ENCODE measurements around the gene GBA3. TPM values are rescaled to one million over a fixed set of nuclear protein-coding genes. Genes with fewer than 3 reads are reported as not detected.

Gene GBA3
- polyA plus RNA-seq, 1 experiment = not detected

DNA sequence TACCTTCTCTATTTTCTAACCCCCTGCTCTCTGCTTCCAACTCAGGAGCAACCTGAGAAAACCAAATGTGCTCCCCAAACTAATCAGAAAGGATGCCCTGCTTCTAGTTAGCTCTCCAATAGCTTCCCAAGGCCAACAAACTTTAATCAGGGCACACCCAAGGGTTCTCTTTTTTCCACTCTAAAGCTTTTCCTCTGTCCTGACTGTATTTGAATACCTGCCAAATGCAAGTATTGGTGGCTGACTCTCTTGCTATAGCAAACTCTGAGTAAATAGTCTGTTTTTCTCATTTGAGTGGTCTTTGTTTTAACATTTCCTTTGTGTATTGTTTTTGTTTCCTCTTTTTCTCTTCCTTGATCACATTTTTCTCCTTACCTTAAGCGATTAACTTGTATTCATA is 52.5 kb downstream of the GBA3 start:
- POLR2A ChIA-PET = no interaction called here
- CTCF ChIA-PET = no interaction called here

DNA sequence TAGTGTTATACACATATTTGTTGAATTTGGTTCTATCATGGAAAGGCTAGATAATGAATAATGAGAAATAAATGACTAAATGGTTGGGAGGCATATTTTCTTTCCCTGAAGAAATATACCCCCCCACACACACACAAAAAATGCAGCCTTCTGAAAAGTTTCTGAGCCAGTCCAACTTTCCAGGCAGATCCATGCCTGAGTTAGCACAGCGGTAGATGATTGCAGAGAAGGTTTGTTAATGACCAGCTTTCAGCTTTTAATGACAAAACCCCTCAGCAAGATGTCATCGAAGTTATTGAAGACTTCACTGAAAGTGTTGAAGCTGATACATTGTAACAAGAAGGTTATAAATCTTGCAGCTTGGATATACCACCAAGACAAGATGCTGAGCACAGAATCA is 61.4 kb downstream of the GBA3 start:
- no peak for TF ChIP-seq CTCF (IDR thresholded peaks at IDR 0.05; ENCODE audit: low read depth, low read length)
- no peak overlapping the region for H3K4me3 ChIP-seq (ENCODE audit: low read depth, low read length)
- CTCF ChIA-PET = no interaction called here
- no peaks in the 10 kb centered on the region for H3K9me3 ChIP-seq (ENCODE audit: control insufficient read depth, insufficient read depth, low read length)
- DNase-seq (ENCODE audit: low read depth, low spot score) = no peak
- H3K27ac ChIP-seq (ENCODE audit: low read depth, low read length) = no peak overlapping the region
- POLR2A ChIA-PET = no interaction called here
- no peaks in the 10 kb centered on the region for H3K27me3 ChIP-seq (ENCODE audit: control insufficient read depth, insufficient read depth, low read length)

More for the DNA sequence above, 52.5 kb downstream of the GBA3 start:
- Histone ChIP-seq H3K27me3 (ENCODE audit: control insufficient read depth, insufficient read depth, low read length) (no peaks in the 10 kb centered on the region), H3K27ac (ENCODE audit: low read depth, low read length) (no peak overlapping the region), H3K4me3 (ENCODE audit: low read depth, low read length) (no peak overlapping the region), H3K9me3 (ENCODE audit: control insufficient read depth, insufficient read depth, low read length) (no peaks in the 10 kb centered on the region)
- no peak for TF ChIP-seq CTCF (IDR thresholded peaks at IDR 0.05; ENCODE audit: low read depth, low read length)
- no peak for DNase-seq (ENCODE audit: low read depth, low spot score)

DNA sequence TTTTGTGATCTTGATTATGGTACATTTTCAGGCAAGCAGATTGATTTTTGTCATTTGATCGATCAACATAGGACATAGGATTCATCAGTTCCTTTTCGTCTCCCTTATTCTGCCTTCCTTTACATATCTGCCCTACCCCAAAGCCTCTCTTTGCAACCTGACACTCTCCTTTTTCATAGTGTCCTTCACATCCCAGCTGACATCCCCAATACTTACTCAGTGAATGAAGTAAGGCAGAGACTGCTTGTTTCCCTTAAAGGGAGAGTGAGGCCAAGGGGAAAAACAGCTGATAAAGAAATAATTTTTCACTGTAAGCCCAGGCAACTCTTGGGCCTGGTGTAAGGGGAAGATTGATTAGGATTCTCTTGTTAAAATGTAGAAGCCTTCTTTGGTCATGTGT is 69.8 kb downstream of the GBA3 start:
- H3K27ac ChIP-seq (ENCODE audit: low read depth, low read length) = no peak overlapping the region
- H3K9me3 ChIP-seq (ENCODE audit: control insufficient read depth, insufficient read depth, low read length) = no peaks in the 10 kb centered on the region
- H3K4me3 ChIP-seq (ENCODE audit: low read depth, low read length) = no peak overlapping the region
- CTCF ChIA-PET = no interaction called here
- POLR2A ChIA-PET = no interaction called here
- DNase-seq (ENCODE audit: low read depth, low spot score) = no peak
- no peak for TF ChIP-seq CTCF (IDR thresholded peaks at IDR 0.05; ENCODE audit: low read depth, low read length)
- no peaks in the 10 kb centered on the region for H3K27me3 ChIP-seq (ENCODE audit: control insufficient read depth, insufficient read depth, low read length)

- ChIA-PET CTCF (no interaction called here), POLR2A (no interaction called here)
- Histone ChIP-seq H3K27ac (ENCODE audit: low read depth, low read length) (no peak overlapping the region), H3K9me3 (ENCODE audit: control insufficient read depth, insufficient read depth, low read length) (no peaks in the 10 kb centered on the region), H3K4me3 (ENCODE audit: low read depth, low read length) (no peak overlapping the region), H3K27me3 (ENCODE audit: control insufficient read depth, insufficient read depth, low read length) (no peaks in the 10 kb centered on the region)
- DNase-seq (ENCODE audit: low read depth, low spot score) = no peak
- TF ChIP-seq CTCF (IDR thresholded peaks at IDR 0.05; ENCODE audit: low read depth, low read length) = no peak
These were observed 71.4 kb downstream of the GBA3 start for GRCh38 chr4:22764183-22764582.

DNA sequence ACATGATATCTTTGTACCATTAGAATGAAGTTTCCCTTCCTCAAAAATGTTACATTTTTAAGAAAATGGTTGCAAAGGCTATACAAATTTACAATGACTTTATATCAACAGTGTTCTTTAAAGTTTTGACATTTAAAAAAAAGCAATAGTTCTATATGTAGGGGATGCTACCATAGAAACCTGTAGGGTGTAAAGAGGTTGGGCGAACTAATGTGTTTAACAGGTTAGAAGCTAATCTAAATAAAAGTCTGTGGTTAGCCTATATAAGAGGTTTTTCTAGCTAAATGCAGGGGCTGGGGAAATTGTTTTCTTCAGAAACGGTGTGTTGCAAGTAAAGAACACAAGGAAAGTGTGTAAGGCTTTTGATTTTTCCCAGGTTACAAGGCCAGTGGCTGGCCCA is 73.3 kb downstream of the GBA3 start:
- no peak for DNase-seq (ENCODE audit: low read depth, low spot score)
- H3K4me3 ChIP-seq (ENCODE audit: low read depth, low read length) = no peak overlapping the region
- ChIA-PET CTCF (no interaction called here), POLR2A (no interaction called here)
- no peaks in the 10 kb centered on the region for H3K27me3 ChIP-seq (ENCODE audit: control insufficient read depth, insufficient read depth, low read length)
- no peak for TF ChIP-seq CTCF (IDR thresholded peaks at IDR 0.05; ENCODE audit: low read depth, low read length)
- H3K27ac ChIP-seq (ENCODE audit: low read depth, low read length) = no peak overlapping the region
- no peaks in the 10 kb centered on the region for H3K9me3 ChIP-seq (ENCODE audit: control insufficient read depth, insufficient read depth, low read length)
